ENCODE measurements around the gene RBPJ.

The RBPJ gene

DNA sequence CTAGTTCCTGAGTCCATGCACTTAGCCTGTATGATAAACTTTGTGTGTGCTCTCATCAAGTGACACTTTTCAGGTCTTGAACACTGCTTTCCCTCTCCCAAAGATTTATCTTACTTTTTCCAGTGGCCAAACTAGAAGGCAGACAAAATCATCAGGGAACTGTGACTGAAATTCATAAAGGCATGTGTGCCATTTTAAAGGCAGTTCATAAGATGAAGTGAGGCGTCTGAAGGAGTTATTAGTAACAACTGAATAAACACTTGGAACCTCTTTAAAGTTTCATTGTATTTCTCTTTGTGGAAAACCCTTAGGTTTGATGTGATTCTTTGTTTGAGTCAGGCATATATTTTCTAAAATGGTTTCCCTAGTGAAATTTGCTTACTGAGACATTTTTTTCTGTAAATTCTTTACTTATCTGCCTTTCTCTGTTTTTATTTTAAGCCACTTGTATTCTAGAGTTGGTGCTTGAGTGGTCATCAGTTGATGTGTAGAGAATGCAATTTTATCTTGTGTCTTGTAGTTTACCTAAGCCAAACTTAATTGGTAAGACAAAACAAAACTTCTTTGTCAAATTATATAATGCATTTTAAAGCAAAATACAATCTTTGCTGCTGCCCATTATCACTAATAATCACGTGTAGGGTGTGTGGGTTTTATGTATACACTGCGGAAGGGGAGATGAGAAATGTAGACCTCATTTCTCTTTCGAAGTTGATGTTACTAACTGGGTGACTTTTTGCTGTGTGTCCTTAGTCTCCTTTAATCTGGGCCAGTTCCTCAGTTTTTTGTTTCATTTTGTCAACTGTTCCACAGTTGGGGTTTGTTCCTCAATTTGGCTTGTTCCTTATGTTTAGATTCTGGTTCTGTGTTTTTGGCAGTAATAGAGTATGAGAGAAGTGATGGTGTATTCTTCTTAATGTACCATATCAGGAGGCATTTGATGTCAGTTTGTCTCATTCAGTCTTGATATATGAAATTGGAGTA, 56.8 kb downstream of the RBPJ start:
- TF ChIP-seq, protein P1, sequence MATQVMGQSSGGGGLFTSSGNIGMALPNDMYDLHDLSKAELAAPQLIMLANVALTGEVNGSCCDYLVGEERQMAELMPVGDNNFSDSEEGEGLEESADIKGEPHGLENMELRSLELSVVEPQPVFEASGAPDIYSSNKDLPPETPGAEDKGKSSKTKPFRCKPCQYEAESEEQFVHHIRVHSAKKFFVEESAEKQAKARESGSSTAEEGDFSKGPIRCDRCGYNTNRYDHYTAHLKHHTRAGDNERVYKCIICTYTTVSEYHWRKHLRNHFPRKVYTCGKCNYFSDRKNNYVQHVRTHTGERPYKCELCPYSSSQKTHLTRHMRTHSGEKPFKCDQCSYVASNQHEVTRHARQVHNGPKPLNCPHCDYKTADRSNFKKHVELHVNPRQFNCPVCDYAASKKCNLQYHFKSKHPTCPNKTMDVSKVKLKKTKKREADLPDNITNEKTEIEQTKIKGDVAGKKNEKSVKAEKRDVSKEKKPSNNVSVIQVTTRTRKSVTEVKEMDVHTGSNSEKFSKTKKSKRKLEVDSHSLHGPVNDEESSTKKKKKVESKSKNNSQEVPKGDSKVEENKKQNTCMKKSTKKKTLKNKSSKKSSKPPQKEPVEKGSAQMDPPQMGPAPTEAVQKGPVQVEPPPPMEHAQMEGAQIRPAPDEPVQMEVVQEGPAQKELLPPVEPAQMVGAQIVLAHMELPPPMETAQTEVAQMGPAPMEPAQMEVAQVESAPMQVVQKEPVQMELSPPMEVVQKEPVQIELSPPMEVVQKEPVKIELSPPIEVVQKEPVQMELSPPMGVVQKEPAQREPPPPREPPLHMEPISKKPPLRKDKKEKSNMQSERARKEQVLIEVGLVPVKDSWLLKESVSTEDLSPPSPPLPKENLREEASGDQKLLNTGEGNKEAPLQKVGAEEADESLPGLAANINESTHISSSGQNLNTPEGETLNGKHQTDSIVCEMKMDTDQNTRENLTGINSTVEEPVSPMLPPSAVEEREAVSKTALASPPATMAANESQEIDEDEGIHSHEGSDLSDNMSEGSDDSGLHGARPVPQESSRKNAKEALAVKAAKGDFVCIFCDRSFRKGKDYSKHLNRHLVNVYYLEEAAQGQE (IDR thresholded peaks at IDR 0.05; ENCODE audit: insufficient read depth in 1 of 2, low read depth in 2 of 2, low read length in 2 of 2), result no peak

DNA sequence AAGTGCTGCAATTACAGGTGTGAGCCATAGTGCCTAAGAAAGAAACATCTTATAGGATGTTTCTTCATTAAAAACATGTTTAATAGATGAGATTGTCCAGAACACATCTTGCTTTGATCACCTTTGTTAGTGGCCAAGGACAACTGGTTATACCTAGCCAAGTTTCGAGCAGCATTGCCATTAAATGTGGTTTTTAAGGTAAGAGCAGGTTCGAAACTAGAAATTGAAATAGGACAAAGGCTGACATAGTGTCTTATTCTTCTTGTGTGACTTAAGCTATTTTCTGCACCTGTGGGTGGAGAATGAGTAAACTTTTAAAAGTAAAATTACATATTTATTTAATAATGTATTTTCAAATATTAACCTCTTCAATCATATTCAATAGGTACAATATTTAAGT, 59.0 kb downstream of the RBPJ start:
- no peak for TF ChIP-seq SIN3A (IDR thresholded peaks at IDR 0.05; ENCODE audit: borderline replicate concordance, insufficient read depth, low read length)
- TF ChIP-seq, protein P1 (IDR thresholded peaks at IDR 0.05; ENCODE audit: insufficient read depth in 1 of 2, low read depth in 2 of 2, low read length in 2 of 2), result no peak
- TF ChIP-seq TAF1 (IDR thresholded peaks at IDR 0.05; ENCODE audit: borderline replicate concordance, insufficient read depth, low read length), result no peak

DNA sequence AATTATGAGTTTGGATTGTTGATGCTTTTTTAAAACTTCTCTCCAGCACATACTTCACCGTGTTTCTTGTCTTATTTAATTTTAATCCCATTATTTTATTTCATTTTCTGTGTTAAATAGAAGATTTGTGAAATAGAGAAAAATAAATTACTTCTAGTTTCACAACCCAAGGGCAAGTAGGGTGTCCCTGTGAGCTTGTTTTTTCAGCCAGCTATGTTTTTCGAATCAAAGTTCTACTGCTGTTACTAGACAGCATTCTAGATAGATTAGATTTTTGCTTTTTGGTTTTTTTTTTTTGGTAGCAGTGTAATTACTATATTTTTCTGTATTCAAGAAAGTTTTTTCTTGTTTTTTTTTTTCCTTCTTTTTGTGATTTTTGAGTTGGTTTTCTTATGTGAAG, 59.9 kb downstream of the RBPJ start:
- no peak for TF ChIP-seq POLR2AphosphoS5 (IDR thresholded peaks at IDR 0.05; ENCODE audit: low read depth, low read length)
- TF ChIP-seq, protein P1 (IDR thresholded peaks at IDR 0.05; ENCODE audit: insufficient read depth in 1 of 2, low read depth in 2 of 2, low read length in 2 of 2), result no peak
- TF ChIP-seq TAF1 (IDR thresholded peaks at IDR 0.05; ENCODE audit: borderline replicate concordance, insufficient read depth, low read length), result no peak
- no peak for TF ChIP-seq SIN3A (IDR thresholded peaks at IDR 0.05; ENCODE audit: borderline replicate concordance, insufficient read depth, low read length)
- no peak for TF ChIP-seq FOXP2 (optimal IDR thresholded peaks at IDR 0.05; ENCODE audit: borderline replicate concordance, extremely low read depth, extremely low read length, insufficient read depth)

DNA sequence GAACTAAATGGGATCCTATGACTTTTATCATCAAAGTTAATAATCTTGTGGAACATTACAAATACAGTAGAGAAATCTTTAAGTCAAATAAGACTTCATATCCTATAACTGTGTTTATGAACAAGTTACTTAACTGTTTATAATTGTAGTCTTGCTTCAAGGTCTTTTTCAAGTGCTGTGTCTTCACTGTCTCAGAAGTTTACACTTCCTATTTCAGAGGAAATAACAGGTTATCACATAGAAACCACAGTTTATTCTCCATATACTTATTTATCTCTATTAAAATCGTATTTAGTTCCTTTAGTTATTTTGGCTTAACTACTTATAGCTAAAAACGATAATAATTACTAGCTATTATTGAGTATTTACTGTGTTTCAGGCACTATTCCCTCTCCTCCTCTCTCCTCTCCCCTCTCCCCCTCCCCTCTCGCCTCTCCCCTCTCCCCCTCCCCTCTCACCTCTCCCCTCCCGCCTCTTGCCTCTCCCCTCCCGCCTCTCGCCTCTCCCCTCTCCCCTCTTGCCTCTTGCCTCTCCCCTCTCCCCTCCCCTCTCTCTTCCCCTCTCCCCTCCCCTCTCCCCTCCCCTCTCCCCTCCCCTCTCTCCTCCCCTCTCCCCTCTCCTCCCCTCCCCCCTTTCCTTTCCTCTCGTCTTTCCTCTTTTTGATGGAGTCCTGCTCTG, 63.7 kb downstream of the RBPJ start:
- TF ChIP-seq, protein P1 (IDR thresholded peaks at IDR 0.05; ENCODE audit: insufficient read depth in 1 of 2, low read depth in 2 of 2, low read length in 2 of 2), result no peak
- no peak for TF ChIP-seq SIN3A (IDR thresholded peaks at IDR 0.05; ENCODE audit: borderline replicate concordance, insufficient read depth, low read length)

DNA sequence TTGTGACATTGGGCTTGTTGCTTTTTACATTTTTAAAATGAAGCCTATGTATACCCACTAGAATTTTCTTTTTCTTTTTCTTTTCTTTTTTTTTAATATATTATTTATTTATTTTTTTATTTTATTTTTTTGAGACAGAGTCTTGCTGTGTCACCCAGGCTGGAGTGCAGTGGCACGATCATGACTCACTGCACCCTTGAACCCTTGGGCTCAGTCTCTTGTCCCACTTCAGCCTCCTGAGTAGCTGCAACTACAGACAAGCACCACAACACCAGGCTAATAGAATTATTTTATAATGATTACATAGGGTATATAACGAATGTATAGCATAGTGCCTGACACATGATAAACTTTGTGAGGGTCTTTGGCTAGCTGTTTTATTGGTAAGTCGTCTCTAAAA, 64.9 kb downstream of the RBPJ start:
- TF ChIP-seq POLR2AphosphoS5 (IDR thresholded peaks at IDR 0.05; ENCODE audit: low read depth, low read length) (no peak), TAF1 (IDR thresholded peaks at IDR 0.05; ENCODE audit: borderline replicate concordance, insufficient read depth, low read length) (no peak), SIN3A (IDR thresholded peaks at IDR 0.05; ENCODE audit: borderline replicate concordance, insufficient read depth, low read length) (no peak), FOXP2 (optimal IDR thresholded peaks at IDR 0.05; ENCODE audit: borderline replicate concordance, extremely low read depth, extremely low read length, insufficient read depth) (no peak)
- TF ChIP-seq, protein P1 (IDR thresholded peaks at IDR 0.05; ENCODE audit: insufficient read depth in 1 of 2, low read depth in 2 of 2, low read length in 2 of 2), result no peak

Data from PFSK-1 (cell line).